ENCODE measurements around the gene MIEF2. TPM values are rescaled to one million over a fixed set of nuclear protein-coding genes. Genes with fewer than 3 reads are reported as not detected.
A peak's percentile ranks its signal among the peaks of the same experiment; 100 is the strongest.
"Not testable (repeated sequence)": the region's sequence is repeated elsewhere in the genome, so short reads cannot be mapped to it uniquely, and the experiment has no call there.

MIEF2 gene
- polyA plus RNA-seq, 1 experiment = 12.0 TPM

DNA sequence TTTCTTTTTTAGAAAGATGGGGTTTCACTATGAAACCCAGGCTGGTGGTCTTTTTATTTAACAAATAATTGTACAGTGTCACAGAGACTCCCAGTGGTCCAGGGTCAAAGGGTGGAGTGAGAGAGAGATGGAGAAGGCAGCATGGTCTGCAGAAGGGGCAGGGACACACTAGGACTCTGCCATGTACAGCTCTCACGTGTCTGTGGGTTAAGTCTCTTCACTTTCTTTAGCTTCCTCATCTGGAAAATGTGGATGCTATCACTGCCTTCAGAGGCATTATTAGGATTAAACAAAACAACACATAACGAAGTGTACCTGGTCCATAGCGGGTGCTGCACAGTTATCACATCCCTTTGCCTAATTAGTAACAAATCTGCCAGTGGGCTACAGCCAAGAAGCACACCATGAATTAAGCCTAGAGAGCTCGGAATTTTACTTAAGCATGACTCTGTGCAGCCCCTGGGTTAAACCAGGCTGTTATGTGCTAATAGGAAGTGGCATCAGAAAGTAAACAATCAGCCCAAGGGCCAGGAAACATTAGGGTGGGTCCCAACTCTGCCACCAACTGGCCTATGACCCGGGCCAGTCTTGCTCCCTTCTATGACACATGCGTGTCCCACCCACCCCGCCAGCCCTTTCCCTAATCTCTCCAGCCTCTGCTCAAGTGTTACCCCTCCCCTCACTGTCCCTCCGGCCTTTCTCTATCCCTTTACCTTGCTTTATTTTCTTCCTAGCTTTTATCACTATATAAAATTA, 40.4 kb downstream of the MIEF2 start:
- TF ChIP-seq, protein P1, sequence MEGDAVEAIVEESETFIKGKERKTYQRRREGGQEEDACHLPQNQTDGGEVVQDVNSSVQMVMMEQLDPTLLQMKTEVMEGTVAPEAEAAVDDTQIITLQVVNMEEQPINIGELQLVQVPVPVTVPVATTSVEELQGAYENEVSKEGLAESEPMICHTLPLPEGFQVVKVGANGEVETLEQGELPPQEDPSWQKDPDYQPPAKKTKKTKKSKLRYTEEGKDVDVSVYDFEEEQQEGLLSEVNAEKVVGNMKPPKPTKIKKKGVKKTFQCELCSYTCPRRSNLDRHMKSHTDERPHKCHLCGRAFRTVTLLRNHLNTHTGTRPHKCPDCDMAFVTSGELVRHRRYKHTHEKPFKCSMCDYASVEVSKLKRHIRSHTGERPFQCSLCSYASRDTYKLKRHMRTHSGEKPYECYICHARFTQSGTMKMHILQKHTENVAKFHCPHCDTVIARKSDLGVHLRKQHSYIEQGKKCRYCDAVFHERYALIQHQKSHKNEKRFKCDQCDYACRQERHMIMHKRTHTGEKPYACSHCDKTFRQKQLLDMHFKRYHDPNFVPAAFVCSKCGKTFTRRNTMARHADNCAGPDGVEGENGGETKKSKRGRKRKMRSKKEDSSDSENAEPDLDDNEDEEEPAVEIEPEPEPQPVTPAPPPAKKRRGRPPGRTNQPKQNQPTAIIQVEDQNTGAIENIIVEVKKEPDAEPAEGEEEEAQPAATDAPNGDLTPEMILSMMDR (IDR thresholded peaks at IDR 0.05; ENCODE audit: insufficient read depth, low read depth, low read length) = no peak
- no peaks in the 10 kb centered on the region for H3K27me3 ChIP-seq (ENCODE audit: control insufficient read depth, insufficient read depth, low read length)
- no peak for DNase-seq (ENCODE audit: low read depth)
- H3K4me3 ChIP-seq (ENCODE audit: low read depth, low read length) = no peak overlapping the region
- H3K36me3 ChIP-seq (ENCODE audit: control insufficient read depth, insufficient read depth, low read length) = peaks cover 25% of the 10 kb centered on the region
- ChIA-PET CTCF (interaction anchor here (0.9 to 1.2 kb wide), 2 partner anchors 13 to 53 kb away, joined by 4 to 5 read pairs; no protein-coding TSS in a partner anchor), POLR2A (no interaction called here)

GRCh38 chr17:18303206-18303605, 42.7 kb downstream of the MIEF2 start:
- H3K4me3 ChIP-seq (ENCODE audit: low read depth, low read length); CTCF ChIA-PET; DNase-seq (ENCODE audit: low read depth); POLR2A ChIA-PET; H3K27me3 ChIP-seq (ENCODE audit: control insufficient read depth, insufficient read depth, low read length): not testable (repeated sequence)
- H3K36me3 ChIP-seq (ENCODE audit: control insufficient read depth, insufficient read depth, low read length) = peaks cover 27% of the 10 kb centered on the region

GRCh38 chr17:18309202-18309601, 48.7 kb downstream of the MIEF2 start:
- DNase-seq (ENCODE audit: low read depth) = no peak
- H3K27me3 ChIP-seq (ENCODE audit: control insufficient read depth, insufficient read depth, low read length) = no peaks in the 10 kb centered on the region
- H3K36me3 ChIP-seq (ENCODE audit: control insufficient read depth, insufficient read depth, low read length) = peaks cover 13% of the 10 kb centered on the region
- ChIA-PET CTCF (no interaction called here), POLR2A (no interaction called here)
- TF ChIP-seq, protein P1 (IDR thresholded peaks at IDR 0.05; ENCODE audit: insufficient read depth, low read depth, low read length) = no peak
- H3K4me3 ChIP-seq (ENCODE audit: low read depth, low read length) = no peak overlapping the region

DNA sequence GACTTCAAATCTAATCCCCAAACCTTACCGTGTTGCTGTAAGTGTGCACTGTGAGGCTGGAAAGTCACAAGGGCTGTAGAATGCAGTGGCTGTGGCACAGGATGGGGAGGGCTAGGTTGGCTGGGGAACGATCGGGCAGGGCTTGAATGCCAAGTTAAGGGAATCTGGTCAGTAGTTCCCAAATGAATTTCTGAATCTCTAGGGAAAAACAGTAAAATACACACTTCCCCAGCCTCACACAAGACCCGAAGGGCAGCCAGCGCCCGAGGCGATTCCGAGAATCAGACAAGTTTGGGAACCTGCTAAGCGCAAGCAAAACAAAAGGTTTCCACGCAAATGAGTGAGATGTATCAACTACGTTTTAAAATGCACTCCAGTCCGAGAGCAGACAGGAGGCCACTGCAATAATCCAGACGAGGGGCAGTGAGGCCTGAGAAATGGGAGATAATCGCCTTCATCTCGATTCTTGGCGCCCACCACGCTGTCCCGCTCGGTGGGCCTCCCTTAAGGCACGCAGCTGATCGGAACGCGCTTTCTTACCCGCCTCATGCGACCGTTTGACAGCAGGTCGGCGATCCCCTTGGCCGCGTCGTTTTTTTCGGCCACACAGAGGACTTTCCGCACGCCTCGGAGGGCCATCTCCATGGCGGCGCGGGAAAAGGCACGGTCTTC, 53.7 kb downstream of the MIEF2 start:
- Histone ChIP-seq H3K4me3 (ENCODE audit: low read depth, low read length) (peak overlapping the region; percentile 93), H3K27me3 (ENCODE audit: control insufficient read depth, insufficient read depth, low read length) (no peaks in the 10 kb centered on the region), H3K36me3 (ENCODE audit: control insufficient read depth, insufficient read depth, low read length) (peaks cover 10% of the 10 kb centered on the region)
- TF ChIP-seq, protein P1 (IDR thresholded peaks at IDR 0.05; ENCODE audit: insufficient read depth, low read depth, low read length) = no peak
- no peak for DNase-seq (ENCODE audit: low read depth)
- CTCF ChIA-PET = interaction anchor here (1.0 to 1.2 kb wide), 2 partner anchors 13 to 14 kb away, joined by 3 to 4 read pairs; no protein-coding TSS in a partner anchor
- POLR2A ChIA-PET = no interaction called here

DNA sequence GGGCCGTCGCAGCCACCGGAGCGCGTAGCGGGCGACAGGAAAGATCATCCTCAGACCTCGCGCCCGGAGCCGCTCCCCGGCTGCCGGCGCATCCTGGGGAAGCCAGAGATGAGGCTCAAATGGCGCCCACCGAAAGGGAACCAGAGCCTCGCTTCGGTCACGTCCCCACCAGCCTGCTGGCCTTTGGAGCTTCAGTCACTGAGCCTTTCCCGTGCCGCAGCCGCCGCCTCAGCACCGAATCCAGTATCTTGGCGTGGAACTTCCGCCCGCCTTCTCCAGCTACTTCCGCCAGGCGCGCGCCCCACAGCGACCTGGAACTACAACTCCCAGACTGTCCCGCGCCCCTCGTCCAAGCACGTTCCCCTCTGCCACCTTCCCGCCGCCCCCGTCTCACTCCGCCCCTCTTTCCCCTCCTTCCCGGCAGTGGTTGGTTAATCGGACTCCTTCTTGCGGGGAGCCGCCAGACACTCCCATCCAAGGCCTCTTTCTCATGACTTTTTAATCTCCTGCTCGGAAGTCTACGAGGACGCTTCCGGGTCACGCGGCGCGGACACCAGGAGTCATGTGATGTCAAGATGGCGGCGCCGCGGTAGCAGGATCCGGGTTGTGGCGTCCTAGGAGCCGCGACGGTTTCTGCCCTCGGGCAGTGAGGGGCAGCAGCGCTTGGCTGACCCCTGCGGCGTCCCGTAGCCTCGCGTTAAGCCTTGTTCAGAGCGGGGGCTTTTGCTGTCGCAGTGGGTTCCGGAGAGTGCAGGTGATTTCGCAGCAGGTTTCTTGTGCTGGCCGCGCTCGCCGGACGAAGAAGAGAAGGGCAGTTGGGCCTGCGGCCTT, 54.5 kb downstream of the MIEF2 start, which contains the start of the genes SMCR8 and TOP3A:
Gene SMCR8 (plus strand): TSS at position 563 of the 831 bp plus-strand sequence. CDS start 497 bp downstream, outside the sequence.
Gene TOP3A (minus strand): TSS at position 264 of the 831 bp plus-strand sequence. CDS start 216 bp downstream, at position 48.
- ChIA-PET CTCF (interaction anchor here (1.0 to 1.2 kb wide), 2 partner anchors 12 to 14 kb away, joined by 3 to 4 read pairs; no protein-coding TSS in a partner anchor), POLR2A (no interaction called here)
- H3K27me3 ChIP-seq (ENCODE audit: control insufficient read depth, insufficient read depth, low read length) = no peaks in the 10 kb centered on the region
- peak; percentile 97 for DNase-seq (ENCODE audit: low read depth)
- TF ChIP-seq, protein P1 (IDR thresholded peaks at IDR 0.05; ENCODE audit: insufficient read depth, low read depth, low read length) = no peak
- H3K36me3 ChIP-seq (ENCODE audit: control insufficient read depth, insufficient read depth, low read length) = peaks cover 10% of the 10 kb centered on the region
- H3K4me3 ChIP-seq (ENCODE audit: low read depth, low read length) = peak within 1 kb of the TSS; percentile 93

Data from BJ (cell line).